ENCODE measurements around the gene RUNDC3A. TPM values are rescaled to one million over a fixed set of nuclear protein-coding genes. Genes with fewer than 3 reads are reported as not detected.

Gene RUNDC3A
- total and polyA plus RNA-seq, 2 of the 13 experiments (the other 11 are each of a cell fraction or from before 2014, with no cell fraction given) = 0.25 TPM; not detected in 1

DNA sequence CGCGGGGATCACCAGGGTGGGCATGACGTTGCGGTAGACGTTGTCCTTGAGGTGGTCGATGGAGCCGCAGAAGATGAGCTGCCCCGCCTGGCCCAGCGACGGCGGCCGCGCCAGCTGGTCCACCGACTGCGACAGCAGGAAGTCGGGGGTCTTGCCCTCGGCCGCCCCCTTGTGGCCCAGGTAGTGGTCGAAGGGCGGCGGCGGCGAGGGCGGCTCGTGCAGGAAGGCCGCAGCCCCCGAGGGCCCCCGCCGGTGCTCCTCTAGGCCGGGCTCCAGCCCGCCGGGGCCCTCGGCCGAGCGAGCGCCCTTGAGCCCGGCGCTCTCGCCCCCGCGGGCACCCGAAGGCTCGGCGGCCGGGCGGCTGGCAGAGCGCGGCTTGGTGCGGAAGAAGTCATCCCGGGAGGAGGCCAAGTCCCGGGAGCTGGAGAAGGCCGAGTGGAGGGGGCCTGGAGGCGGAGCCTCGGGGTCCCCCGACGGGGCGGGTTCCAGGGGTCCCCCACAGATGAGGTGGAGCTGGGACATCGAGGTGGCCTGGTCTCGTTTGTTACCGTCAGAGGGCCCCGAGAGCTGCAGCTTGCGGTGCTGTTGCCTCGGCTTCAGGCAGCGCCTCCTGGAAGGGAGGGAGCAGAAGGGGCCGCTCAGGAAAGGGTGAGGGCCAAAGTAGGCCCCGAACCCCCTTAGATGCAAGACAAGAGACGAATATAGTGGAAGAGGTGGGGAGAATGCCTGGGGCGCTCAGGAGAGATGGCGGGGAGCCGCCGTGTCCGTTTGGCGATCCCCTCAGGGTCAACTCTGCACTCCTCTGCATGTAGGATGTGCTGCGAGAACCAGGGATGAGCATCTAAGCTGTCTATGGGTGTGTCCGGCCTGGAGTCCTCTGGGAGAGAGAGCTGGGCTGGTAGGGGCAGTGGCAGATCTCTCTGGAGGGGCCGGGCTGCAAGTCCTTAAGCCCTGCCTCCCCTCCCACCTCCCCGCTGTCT lies 46.5 kb downstream of the RUNDC3A start (continued):
- TF ChIP-seq ZNF484 (CRISPR knock-in tag; IDR thresholded peaks at IDR 0.05; ENCODE audit: borderline replicate concordance, low read depth) (no peak), HOXA3 (CRISPR knock-in tag; IDR thresholded peaks at IDR 0.05) (peak; percentile 87), ZBTB7A (CRISPR knock-in tag; IDR thresholded peaks at IDR 0.05) (peak; percentile 71), ZSCAN29 (CRISPR knock-in tag; conservative IDR thresholded peaks at IDR 0.05) (no peak), ZNF772 (CRISPR knock-in tag; IDR thresholded peaks at IDR 0.05) (no peak), ZNF777 (CRISPR knock-in tag; IDR thresholded peaks at IDR 0.05) (peak; percentile 94), ZNF839 (CRISPR knock-in tag; IDR thresholded peaks at IDR 0.05; ENCODE audit: borderline replicate concordance) (no peak), BRD4 (CRISPR knock-in tag; IDR thresholded peaks at IDR 0.05) (peak; percentile 46; the same call in 1 of the 2 replicates), KDM4B (CRISPR knock-in tag; IDR thresholded peaks at IDR 0.05) (no peak), ZNF263 (CRISPR knock-in tag; IDR thresholded peaks at IDR 0.05) (peak; percentile 87), HOXA5 (CRISPR knock-in tag; IDR thresholded peaks at IDR 0.05) (no peak), NFKB2 (CRISPR knock-in tag; IDR thresholded peaks at IDR 0.05; ENCODE audit: borderline replicate concordance) (peak; percentile 72; the same call in 1 of the 2 replicates), ZNF337 (CRISPR knock-in tag; IDR thresholded peaks at IDR 0.05; ENCODE audit: borderline replicate concordance, low read depth) (no peak), ZSCAN9 (CRISPR knock-in tag; IDR thresholded peaks at IDR 0.05; ENCODE audit: borderline replicate concordance) (no peak), SUZ12 (IDR thresholded peaks at IDR 0.05; ENCODE audit: low read depth, low read length) (no peak), MAF1 (CRISPR knock-in tag; IDR thresholded peaks at IDR 0.05; ENCODE audit: borderline replicate concordance) (no peak), CEBPB (IDR thresholded peaks at IDR 0.05; ENCODE audit: borderline replicate concordance, low read depth, low read length) (no peak), MEIS1 (CRISPR knock-in tag; IDR thresholded peaks at IDR 0.05; ENCODE audit: borderline replicate concordance) (no peak; the same call in 1 of the 2 replicates), AGO2 (optimal IDR thresholded peaks at IDR 0.05; ENCODE audit: low read depth, low read length) (no peak), MED1 (CRISPR knock-in tag; IDR thresholded peaks at IDR 0.05) (0 out of 2 replicates have a peak, but pooled peaks have one; percentile 20), GTF3A (CRISPR knock-in tag; conservative IDR thresholded peaks at IDR 0.05) (no peak), XBP1 (CRISPR knock-in tag; IDR thresholded peaks at IDR 0.05) (no peak), TBP (CRISPR knock-in tag; IDR thresholded peaks at IDR 0.05) (no peak)
- TF ChIP-seq, protein P1, sequence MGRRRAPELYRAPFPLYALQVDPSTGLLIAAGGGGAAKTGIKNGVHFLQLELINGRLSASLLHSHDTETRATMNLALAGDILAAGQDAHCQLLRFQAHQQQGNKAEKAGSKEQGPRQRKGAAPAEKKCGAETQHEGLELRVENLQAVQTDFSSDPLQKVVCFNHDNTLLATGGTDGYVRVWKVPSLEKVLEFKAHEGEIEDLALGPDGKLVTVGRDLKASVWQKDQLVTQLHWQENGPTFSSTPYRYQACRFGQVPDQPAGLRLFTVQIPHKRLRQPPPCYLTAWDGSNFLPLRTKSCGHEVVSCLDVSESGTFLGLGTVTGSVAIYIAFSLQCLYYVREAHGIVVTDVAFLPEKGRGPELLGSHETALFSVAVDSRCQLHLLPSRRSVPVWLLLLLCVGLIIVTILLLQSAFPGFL (CRISPR knock-in tag; IDR thresholded peaks at IDR 0.05) = no peak
- TF ChIP-seq, protein P2, sequence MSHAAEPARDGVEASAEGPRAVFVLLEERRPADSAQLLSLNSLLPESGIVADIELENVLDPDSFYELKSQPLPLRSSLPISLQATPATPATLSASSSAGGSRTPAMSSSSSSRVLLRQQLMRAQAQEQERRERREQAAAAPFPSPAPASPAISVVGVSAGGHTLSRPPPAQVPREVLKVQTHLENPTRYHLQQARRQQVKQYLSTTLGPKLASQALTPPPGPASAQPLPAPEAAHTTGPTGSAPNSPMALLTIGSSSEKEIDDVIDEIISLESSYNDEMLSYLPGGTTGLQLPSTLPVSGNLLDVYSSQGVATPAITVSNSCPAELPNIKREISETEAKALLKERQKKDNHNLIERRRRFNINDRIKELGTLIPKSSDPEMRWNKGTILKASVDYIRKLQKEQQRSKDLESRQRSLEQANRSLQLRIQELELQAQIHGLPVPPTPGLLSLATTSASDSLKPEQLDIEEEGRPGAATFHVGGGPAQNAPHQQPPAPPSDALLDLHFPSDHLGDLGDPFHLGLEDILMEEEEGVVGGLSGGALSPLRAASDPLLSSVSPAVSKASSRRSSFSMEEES (CRISPR knock-in tag; IDR thresholded peaks at IDR 0.05) = no peak
- TF ChIP-seq, protein P3, sequence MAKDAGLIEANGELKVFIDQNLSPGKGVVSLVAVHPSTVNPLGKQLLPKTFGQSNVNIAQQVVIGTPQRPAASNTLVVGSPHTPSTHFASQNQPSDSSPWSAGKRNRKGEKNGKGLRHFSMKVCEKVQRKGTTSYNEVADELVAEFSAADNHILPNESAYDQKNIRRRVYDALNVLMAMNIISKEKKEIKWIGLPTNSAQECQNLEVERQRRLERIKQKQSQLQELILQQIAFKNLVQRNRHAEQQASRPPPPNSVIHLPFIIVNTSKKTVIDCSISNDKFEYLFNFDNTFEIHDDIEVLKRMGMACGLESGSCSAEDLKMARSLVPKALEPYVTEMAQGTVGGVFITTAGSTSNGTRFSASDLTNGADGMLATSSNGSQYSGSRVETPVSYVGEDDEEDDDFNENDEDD (CRISPR knock-in tag; IDR thresholded peaks at IDR 0.05; ENCODE audit: borderline replicate concordance) = peak; percentile 28; the same call in 1 of the 2 replicates
